ENCODE measurements around the gene NTRK1.

Gene NTRK1
- total RNA-seq: 1.2 to 5.0 (median 3.1) reads per million in 3 donors

GRCh38 chr1:156860628-156861423 lies at the start of gene NTRK1:
Gene NTRK1, plus strand, starts transcription at chr1:156860865. Its CDS starts 70 bp downstream, at chr1:156860935.
- H3K9me3 ChIP-seq (ENCODE audit: control insufficient read depth, low read length): no peaks in the 10 kb centered on the region
- peak; percentile 38 to 46 (median 44) for DNase-seq
- peaks cover 29% of the 10 kb centered on the region for H3K27me3 ChIP-seq (replicated peaks; ENCODE audit: control insufficient read depth, insufficient read depth, low read length, poor library complexity, severe bottlenecking)
- no peaks in the 10 kb centered on the region for H3K36me3 ChIP-seq (ENCODE audit: control insufficient read depth, insufficient read depth, low read length)
- no peak within 1 kb of the TSS for H3K27ac ChIP-seq (ENCODE audit: insufficient read depth, low read length, poor library complexity, severe bottlenecking)
- H3K4me1 ChIP-seq (ENCODE audit: control insufficient read depth, insufficient read depth, low read length, poor library complexity, severe bottlenecking): peaks cover 23% of the 10 kb centered on the region
- H3K4me3 ChIP-seq (ENCODE audit: insufficient read depth, low read depth, low read length, poor library complexity, severe bottlenecking): peak within 1 kb of the TSS; percentile 60

GRCh38 chr1:156811168-156811567 lies 49.5 kb upstream of the NTRK1 start:
- no peak for DNase-seq
- H3K4me1 ChIP-seq (ENCODE audit: control insufficient read depth, insufficient read depth, low read length, poor library complexity, severe bottlenecking): peaks cover 49% of the 10 kb centered on the region
- H3K36me3 ChIP-seq (ENCODE audit: control insufficient read depth, insufficient read depth, low read length): peaks cover 28% of the 10 kb centered on the region

GRCh38 chr1:156812293-156812990 lies 48.2 kb upstream of the NTRK1 start:
- H3K9me3 ChIP-seq (ENCODE audit: control insufficient read depth, low read length): no peaks in the 10 kb centered on the region
- DNase-seq: no peak
- H3K4me3 ChIP-seq (ENCODE audit: insufficient read depth, low read depth, low read length, poor library complexity, severe bottlenecking): no peak overlapping the region
- peaks cover 56% of the 10 kb centered on the region for H3K4me1 ChIP-seq (ENCODE audit: control insufficient read depth, insufficient read depth, low read length, poor library complexity, severe bottlenecking)
- H3K36me3 ChIP-seq (ENCODE audit: control insufficient read depth, insufficient read depth, low read length): peaks cover 22% of the 10 kb centered on the region
- H3K27me3 ChIP-seq (replicated peaks; ENCODE audit: control insufficient read depth, insufficient read depth, low read length, poor library complexity, severe bottlenecking): no peaks in the 10 kb centered on the region
- peak overlapping the region; percentile 34 for H3K27ac ChIP-seq (ENCODE audit: insufficient read depth, low read length, poor library complexity, severe bottlenecking)

More at GRCh38 chr1:156811168-156811567, 49.5 kb upstream of the NTRK1 start:
- H3K4me3 ChIP-seq (ENCODE audit: insufficient read depth, low read depth, low read length, poor library complexity, severe bottlenecking): no peak overlapping the region
- H3K9me3 ChIP-seq (ENCODE audit: control insufficient read depth, low read length): no peaks in the 10 kb centered on the region
- H3K27me3 ChIP-seq (replicated peaks; ENCODE audit: control insufficient read depth, insufficient read depth, low read length, poor library complexity, severe bottlenecking): no peaks in the 10 kb centered on the region
- H3K27ac ChIP-seq (ENCODE audit: insufficient read depth, low read length, poor library complexity, severe bottlenecking): no peak overlapping the region

DNA sequence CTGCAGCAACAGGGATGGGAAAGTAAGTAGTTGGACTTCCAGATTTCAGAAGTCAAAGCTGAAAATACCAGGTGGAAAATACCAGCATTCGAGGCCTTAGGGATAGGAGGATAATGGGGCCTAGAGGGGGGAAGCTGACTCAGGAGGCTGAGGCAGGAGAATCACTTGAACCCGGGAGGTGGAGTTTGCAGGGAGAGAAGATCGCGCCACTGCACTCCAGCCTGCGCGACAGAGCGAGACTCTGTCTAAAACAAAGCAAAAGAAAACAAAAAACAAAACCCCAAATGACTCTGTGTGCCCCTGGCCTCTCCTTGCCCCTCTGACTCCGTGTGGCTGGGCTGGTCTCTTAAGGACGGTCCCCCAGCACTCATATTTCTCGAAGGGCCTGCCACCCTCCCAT lies 47.4 kb upstream of the NTRK1 start:
- Histone ChIP-seq H3K4me1 (ENCODE audit: control insufficient read depth, insufficient read depth, low read length, poor library complexity, severe bottlenecking) (peaks cover 50% of the 10 kb centered on the region), H3K36me3 (ENCODE audit: control insufficient read depth, insufficient read depth, low read length) (peaks cover 22% of the 10 kb centered on the region), H3K27me3 (replicated peaks; ENCODE audit: control insufficient read depth, insufficient read depth, low read length, poor library complexity, severe bottlenecking) (no peaks in the 10 kb centered on the region), H3K27ac (ENCODE audit: insufficient read depth, low read length, poor library complexity, severe bottlenecking) (peak overlapping the region; percentile 99), H3K9me3 (ENCODE audit: control insufficient read depth, low read length) (no peaks in the 10 kb centered on the region), H3K4me3 (ENCODE audit: insufficient read depth, low read depth, low read length, poor library complexity, severe bottlenecking) (peak overlapping the region; percentile 55)
- no peak for DNase-seq

DNA sequence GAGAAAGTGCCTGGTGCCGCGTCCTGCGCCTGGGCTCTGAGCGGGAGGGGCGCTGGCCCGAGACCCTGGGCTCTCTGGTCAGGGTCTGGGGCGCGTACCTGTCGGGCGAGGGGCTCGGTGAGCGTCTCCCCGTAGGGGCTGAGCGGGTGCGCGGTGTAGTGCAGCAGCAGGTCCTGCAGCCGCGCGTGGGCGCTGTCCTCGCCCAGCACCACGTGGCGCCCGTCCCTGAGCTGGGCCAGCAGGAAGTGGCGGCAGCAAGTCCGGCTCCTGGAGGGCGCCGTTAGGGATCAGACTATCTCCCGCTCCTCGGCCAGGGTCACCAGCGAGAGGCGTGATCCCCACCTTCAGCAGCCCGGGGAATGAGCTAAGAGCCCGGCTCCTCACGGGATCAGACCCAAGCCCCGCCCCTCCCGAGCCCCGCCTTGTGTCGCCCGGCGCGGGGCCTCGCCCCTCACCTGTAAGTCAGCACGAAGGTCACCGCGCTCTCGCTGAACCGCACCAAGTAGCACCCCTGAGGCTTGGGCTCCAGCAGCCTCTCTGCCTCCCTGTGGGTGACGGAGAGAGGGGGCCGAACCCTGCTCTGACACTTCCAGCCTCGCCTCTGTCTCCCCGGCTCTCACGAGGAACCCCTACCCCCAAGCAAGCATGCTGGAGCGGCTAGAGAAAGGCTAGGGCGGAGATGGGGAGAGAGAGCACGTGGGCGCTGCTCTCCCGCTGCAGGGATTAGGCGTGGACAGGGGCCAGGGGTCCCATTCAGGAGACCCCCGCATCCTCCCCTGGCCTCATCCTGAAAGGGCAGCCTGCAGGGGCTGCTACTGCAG lies 46.7 kb upstream of the NTRK1 start:
- peaks cover 22% of the 10 kb centered on the region for H3K36me3 ChIP-seq (ENCODE audit: control insufficient read depth, insufficient read depth, low read length)
- peaks cover 50% of the 10 kb centered on the region for H3K4me1 ChIP-seq (ENCODE audit: control insufficient read depth, insufficient read depth, low read length, poor library complexity, severe bottlenecking)
- peak; percentile 73 to 75 (median 75) for DNase-seq
- no peaks in the 10 kb centered on the region for H3K27me3 ChIP-seq (replicated peaks; ENCODE audit: control insufficient read depth, insufficient read depth, low read length, poor library complexity, severe bottlenecking)
- no peaks in the 10 kb centered on the region for H3K9me3 ChIP-seq (ENCODE audit: control insufficient read depth, low read length)
- peak overlapping the region; percentile 99 for H3K27ac ChIP-seq (ENCODE audit: insufficient read depth, low read length, poor library complexity, severe bottlenecking)
- H3K4me3 ChIP-seq (ENCODE audit: insufficient read depth, low read depth, low read length, poor library complexity, severe bottlenecking): peak overlapping the region; percentile 55

DNA sequence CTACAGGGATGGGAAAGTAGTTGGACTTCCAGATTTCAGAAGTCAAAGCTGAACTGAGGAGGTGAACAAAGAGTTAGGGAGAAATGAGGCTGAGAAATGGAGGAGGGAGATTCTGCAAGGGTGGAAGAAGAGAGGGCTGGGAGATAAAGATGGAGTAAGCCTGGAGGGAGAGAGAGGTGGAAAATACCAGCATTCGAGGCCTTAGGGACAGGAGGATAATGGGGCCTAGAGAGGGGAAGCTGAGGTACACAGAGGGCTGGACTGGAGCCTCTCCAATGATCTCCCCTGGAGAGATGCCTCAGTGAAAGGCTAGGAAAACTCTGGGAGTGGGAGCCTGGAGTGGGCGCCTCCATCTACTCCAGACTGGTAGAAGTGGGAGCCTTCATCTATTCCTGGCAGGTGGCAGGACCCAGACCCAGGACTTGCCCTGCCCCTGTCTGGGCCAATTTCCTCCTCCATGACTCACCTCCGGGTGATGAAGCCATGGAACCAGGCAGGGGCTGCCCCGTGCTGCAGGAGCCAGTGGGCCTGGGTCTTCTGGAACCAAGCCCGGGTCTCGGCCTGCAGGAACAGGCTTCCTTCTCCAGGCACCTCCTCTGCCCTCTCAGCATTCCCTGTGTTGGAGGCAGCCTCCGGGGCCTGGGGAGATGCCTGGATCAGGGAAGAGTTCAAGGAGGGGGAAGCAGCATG lies 45.9 kb upstream of the NTRK1 start:
- peak overlapping the region; percentile 99 for H3K27ac ChIP-seq (ENCODE audit: insufficient read depth, low read length, poor library complexity, severe bottlenecking)
- H3K27me3 ChIP-seq (replicated peaks; ENCODE audit: control insufficient read depth, insufficient read depth, low read length, poor library complexity, severe bottlenecking): no peaks in the 10 kb centered on the region
- peaks cover 50% of the 10 kb centered on the region for H3K4me1 ChIP-seq (ENCODE audit: control insufficient read depth, insufficient read depth, low read length, poor library complexity, severe bottlenecking)
- no peaks in the 10 kb centered on the region for H3K9me3 ChIP-seq (ENCODE audit: control insufficient read depth, low read length)
- peak overlapping the region; percentile 55 for H3K4me3 ChIP-seq (ENCODE audit: insufficient read depth, low read depth, low read length, poor library complexity, severe bottlenecking)
- H3K36me3 ChIP-seq (ENCODE audit: control insufficient read depth, insufficient read depth, low read length): peaks cover 22% of the 10 kb centered on the region
- DNase-seq: peak; percentile 54 to 66 (median 62)

GRCh38 chr1:156815307-156815826 lies 45.3 kb upstream of the NTRK1 start:
- Histone ChIP-seq H3K4me1 (ENCODE audit: control insufficient read depth, insufficient read depth, low read length, poor library complexity, severe bottlenecking) (peaks cover 50% of the 10 kb centered on the region), H3K36me3 (ENCODE audit: control insufficient read depth, insufficient read depth, low read length) (peaks cover 17% of the 10 kb centered on the region), H3K27me3 (replicated peaks; ENCODE audit: control insufficient read depth, insufficient read depth, low read length, poor library complexity, severe bottlenecking) (no peaks in the 10 kb centered on the region), H3K27ac (ENCODE audit: insufficient read depth, low read length, poor library complexity, severe bottlenecking) (peak overlapping the region; percentile 99), H3K4me3 (ENCODE audit: insufficient read depth, low read depth, low read length, poor library complexity, severe bottlenecking) (peak overlapping the region; percentile 55), H3K9me3 (ENCODE audit: control insufficient read depth, low read length) (no peaks in the 10 kb centered on the region)
- no peak for DNase-seq

DNA sequence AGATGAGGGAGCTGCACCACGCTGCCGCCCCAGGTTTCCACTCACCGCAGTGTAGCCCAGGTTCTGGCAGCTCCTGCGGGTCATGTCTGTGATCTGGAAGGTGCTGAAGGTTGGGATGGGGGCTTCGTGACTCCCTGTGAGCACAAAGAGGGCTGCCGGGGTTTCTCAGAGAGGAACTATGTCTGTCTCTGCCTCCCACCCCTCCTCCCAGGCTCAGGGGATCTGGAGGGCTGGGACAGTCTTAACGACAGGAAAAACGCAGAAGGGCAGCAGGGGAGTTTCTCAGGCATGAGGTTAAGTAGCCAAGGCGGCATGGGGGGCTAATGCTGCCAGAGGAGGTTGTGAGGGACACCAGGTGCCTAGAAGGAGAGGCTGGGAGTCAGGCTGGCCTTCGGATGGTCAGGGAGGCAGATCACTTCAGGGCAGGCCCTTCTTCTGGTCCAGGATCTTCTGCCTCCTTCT lies 44.7 kb upstream of the NTRK1 start:
- H3K4me3 ChIP-seq (ENCODE audit: insufficient read depth, low read depth, low read length, poor library complexity, severe bottlenecking): peak overlapping the region; percentile 55
- H3K27ac ChIP-seq (ENCODE audit: insufficient read depth, low read length, poor library complexity, severe bottlenecking): peak overlapping the region; percentile 99
- no peaks in the 10 kb centered on the region for H3K27me3 ChIP-seq (replicated peaks; ENCODE audit: control insufficient read depth, insufficient read depth, low read length, poor library complexity, severe bottlenecking)
- H3K36me3 ChIP-seq (ENCODE audit: control insufficient read depth, insufficient read depth, low read length): peaks cover 16% of the 10 kb centered on the region
- H3K9me3 ChIP-seq (ENCODE audit: control insufficient read depth, low read length): no peaks in the 10 kb centered on the region
- no peak for DNase-seq
- H3K4me1 ChIP-seq (ENCODE audit: control insufficient read depth, insufficient read depth, low read length, poor library complexity, severe bottlenecking): peaks cover 50% of the 10 kb centered on the region
